Uterus (tissue), 2 donors: ENCODE measurements around the gene ASTN2.

Experiments used
- POLR2A ChIP-seq, 2 donors: fragments of 450-650 bp; IDR thresholded peaks; one replicate each; pipeline ENCODE4 v1.6.1; 2016; ENCODE audit warnings: antibody characterized with exemption in 2 of 2, mild to moderate bottlenecking in 1 of 2, moderate library complexity in 1 of 2
- TF ChIP-seq, protein P1 (sequence below), 4 experiments: fragments of 200-600 bp in 2 of 4; fragments of 450-650 bp in 2 of 4; sonication (generic) in 2 of 4; IDR thresholded peaks; one replicate each; pipeline ENCODE4 v1.5.1; 2016 to 2019; ENCODE audit warnings: antibody characterized with exemption in 4 of 4, mild to moderate bottlenecking in 2 of 4, moderate library complexity in 1 of 4

DNA sequence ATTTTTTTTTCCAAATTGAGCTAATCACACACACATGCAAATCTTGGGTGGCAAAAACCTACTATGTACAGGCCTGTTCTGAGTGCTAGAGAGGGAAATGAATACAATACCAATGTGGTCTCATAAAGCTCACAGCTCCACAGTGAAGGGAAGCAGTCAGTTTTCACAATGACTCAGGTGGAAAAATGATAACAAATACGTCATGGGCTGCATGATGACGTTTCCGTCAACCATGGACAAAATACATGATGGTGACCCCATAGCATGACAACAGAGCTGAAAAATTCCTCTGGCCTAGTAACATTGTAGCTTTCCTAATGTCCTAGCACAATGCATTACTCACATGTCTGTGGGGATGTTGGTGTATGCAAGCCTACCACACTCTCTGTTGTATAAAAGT is 475.2 kb downstream of the ASTN2 start:
- TF ChIP-seq, protein P1, sequence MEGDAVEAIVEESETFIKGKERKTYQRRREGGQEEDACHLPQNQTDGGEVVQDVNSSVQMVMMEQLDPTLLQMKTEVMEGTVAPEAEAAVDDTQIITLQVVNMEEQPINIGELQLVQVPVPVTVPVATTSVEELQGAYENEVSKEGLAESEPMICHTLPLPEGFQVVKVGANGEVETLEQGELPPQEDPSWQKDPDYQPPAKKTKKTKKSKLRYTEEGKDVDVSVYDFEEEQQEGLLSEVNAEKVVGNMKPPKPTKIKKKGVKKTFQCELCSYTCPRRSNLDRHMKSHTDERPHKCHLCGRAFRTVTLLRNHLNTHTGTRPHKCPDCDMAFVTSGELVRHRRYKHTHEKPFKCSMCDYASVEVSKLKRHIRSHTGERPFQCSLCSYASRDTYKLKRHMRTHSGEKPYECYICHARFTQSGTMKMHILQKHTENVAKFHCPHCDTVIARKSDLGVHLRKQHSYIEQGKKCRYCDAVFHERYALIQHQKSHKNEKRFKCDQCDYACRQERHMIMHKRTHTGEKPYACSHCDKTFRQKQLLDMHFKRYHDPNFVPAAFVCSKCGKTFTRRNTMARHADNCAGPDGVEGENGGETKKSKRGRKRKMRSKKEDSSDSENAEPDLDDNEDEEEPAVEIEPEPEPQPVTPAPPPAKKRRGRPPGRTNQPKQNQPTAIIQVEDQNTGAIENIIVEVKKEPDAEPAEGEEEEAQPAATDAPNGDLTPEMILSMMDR (IDR thresholded peaks at IDR 0.05): no peak
- no peak for TF ChIP-seq POLR2A (IDR thresholded peaks at IDR 0.05)
